GM10248 (cell line): ENCODE data around the gene MVB12A.

Experiments used
- CTCF ChIA-PET: fragments of 300-600 bp; sonication (Branson Sonifier 250); formaldehyde crosslinking; extraction: SDS; loops from one replicate; lab custom pipeline; 2021; ENCODE audit warnings: antibody characterized with exemption; lab: Yijun Ruan, JAX
- POLR2A ChIA-PET: fragments of 350-650 bp; sonication (Branson Sonifier 250); formaldehyde crosslinking; extraction: SDS; loops from one replicate; lab custom pipeline; 2020; ENCODE audit warnings: antibody characterized with exemption; lab: Yijun Ruan, JAX
- DNase-seq: peaks from one replicate; pipeline ENCODE4 v3.0.0; 2012; ENCODE audit errors: extremely low spot score
- TF ChIP-seq, protein P1 (sequence below): IDR thresholded peaks from 2 replicates; pipeline ENCODE4 v1.5.1; 2012; ENCODE audit warnings: mild to moderate bottlenecking, low read depth; ENCODE audit errors: extremely low read depth, missing control alignments, control extremely low read depth

The MVB12A gene

GRCh38 chr19:17393002-17393401 lies 26.8 kb upstream of the MVB12A start:
- ChIA-PET POLR2A (no interaction called here), CTCF (interaction anchor here (1.4 to 3.0 kb wide), 6 partner anchors 9 to 132 kb away, joined by 4 to 10 read pairs (median 4); partner anchors contain the start of gene TMEM221)
- DNase-seq = peak; percentile 14
- TF ChIP-seq, protein P1, sequence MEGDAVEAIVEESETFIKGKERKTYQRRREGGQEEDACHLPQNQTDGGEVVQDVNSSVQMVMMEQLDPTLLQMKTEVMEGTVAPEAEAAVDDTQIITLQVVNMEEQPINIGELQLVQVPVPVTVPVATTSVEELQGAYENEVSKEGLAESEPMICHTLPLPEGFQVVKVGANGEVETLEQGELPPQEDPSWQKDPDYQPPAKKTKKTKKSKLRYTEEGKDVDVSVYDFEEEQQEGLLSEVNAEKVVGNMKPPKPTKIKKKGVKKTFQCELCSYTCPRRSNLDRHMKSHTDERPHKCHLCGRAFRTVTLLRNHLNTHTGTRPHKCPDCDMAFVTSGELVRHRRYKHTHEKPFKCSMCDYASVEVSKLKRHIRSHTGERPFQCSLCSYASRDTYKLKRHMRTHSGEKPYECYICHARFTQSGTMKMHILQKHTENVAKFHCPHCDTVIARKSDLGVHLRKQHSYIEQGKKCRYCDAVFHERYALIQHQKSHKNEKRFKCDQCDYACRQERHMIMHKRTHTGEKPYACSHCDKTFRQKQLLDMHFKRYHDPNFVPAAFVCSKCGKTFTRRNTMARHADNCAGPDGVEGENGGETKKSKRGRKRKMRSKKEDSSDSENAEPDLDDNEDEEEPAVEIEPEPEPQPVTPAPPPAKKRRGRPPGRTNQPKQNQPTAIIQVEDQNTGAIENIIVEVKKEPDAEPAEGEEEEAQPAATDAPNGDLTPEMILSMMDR = no peak

DNA sequence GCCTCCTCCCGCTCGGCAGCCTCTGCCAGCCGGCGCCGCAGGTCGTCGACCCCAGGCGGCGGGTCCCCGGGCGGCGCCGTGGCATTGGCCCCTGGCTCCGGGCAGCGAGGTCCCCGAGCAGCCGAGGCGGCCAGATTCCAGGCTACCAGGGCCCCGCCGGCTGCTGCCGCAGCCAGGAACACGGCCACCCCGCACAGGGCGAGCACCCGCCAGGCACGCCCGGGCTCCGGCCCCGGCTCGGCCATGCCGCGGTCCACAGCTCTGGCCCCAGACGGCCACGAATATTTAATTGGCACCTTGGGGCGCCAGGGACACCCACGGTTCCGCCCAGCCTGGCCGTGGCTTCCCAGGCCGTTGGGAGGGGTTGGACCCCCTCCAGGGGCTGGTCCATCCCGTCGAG lies 25.9 kb upstream of the MVB12A start, which contains the start of gene CCDC194:
Gene CCDC194 (minus strand): TSS at position 283 of the 400 bp plus-strand sequence. CDS start 38 bp downstream, at position 245.
- CTCF ChIA-PET = interaction anchor here (0.7 to 3.0 kb wide), 12 partner anchors 9 to 457 kb away, joined by 3 to 10 read pairs (median 4); partner anchors contain the start of genes DDA1, MVB12A and TMEM221
- DNase-seq = no peak
- POLR2A ChIA-PET = no interaction called here
- TF ChIP-seq, protein P1 = no peak

DNA sequence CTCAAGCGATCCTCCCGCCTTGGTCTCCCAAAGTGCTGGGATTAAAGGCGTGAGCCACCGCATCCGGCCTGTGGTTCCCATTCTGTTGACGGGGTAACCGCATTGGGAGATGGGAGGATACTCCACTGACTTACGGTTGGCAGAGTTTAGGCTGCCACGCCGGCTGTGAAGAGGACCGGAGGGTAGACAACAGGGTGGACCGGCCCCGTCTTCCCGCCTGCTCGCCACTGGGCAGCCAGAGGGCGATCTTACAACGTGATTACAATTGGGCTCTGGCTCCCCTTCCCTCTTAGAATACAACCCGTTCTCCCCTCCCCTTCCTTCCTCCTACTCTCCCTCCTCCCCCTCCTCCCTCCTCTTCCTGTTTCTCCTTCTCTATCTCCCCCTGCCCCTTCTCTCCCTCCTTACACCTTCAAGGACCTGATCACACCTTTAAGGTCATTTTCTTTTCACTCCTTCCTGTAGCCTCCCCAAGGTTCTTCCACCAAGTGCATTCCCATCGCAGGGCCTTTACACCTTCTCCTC lies 24.9 kb upstream of the MVB12A start:
- ChIA-PET POLR2A (no interaction called here), CTCF (interaction anchor here (0.7 to 3.0 kb wide), 11 partner anchors 10 to 455 kb away, joined by 3 to 10 read pairs (median 4); partner anchors contain the start of genes BST2, DDA1 and MVB12A)
- peak; percentile 72 for DNase-seq
- TF ChIP-seq, protein P1 = peak; percentile 73

DNA sequence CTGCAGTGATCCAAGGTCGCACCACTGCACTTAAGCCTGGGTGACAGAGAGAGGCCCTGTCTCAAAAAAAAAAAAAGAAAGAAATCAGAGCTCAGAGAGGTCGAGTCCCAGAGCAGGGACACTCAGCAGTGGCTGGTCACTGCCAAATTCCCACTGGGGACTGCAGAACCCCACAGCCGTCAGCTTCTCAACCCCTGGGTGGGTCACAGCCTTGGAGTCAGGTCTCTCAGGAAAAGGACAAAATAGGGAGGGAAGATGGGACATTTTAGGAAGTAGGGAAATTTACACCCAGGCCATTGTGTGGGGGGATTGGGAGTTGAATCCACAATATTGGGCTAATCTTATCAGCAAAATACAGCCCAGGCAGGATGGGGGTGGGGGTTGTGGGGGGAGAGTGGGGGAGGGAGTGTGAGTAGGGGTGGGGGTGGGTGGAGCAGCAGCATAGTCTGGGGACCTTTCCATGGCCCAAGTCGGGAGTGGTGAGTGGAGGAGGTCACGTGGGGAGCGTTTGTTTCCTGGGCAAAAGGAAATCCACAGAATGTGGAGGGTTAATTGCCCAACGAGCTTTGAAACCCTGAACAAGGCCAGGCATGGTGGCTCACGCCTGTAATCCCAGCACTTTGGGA lies 20.8 kb upstream of the MVB12A start:
- TF ChIP-seq, protein P1 = no peak
- ChIA-PET POLR2A (no interaction called here), CTCF (interaction anchor here (1.0 to 4.0 kb wide), 4 partner anchors 9 to 377 kb away, joined by 3 to 17 read pairs (median 6); partner anchors contain the start of gene PGLS)
- DNase-seq = no peak

- ChIA-PET POLR2A (no interaction called here), CTCF (interaction anchor here (1.3 to 4.0 kb wide), 2 partner anchors 12 to 108 kb away, joined by 3 to 17 read pairs; no protein-coding TSS in a partner anchor)
- DNase-seq = no peak
- TF ChIP-seq, protein P1 = no peak
These were observed 18.2 kb upstream of the MVB12A start for GRCh38 chr19:17401628-17402027.
